Kidney glomerular epithelial cell (primary cell): ENCODE results near the gene TRERF1.
"Not testable (repeated sequence)": the region's sequence is repeated elsewhere in the genome, so short reads cannot be mapped to it uniquely, and the experiment has no call there.

Experiments
- DNase-seq: peaks from one replicate; lab custom pipeline; 2025; lab: John Stamatoyannopoulos, UW

The TRERF1 gene, protein sequence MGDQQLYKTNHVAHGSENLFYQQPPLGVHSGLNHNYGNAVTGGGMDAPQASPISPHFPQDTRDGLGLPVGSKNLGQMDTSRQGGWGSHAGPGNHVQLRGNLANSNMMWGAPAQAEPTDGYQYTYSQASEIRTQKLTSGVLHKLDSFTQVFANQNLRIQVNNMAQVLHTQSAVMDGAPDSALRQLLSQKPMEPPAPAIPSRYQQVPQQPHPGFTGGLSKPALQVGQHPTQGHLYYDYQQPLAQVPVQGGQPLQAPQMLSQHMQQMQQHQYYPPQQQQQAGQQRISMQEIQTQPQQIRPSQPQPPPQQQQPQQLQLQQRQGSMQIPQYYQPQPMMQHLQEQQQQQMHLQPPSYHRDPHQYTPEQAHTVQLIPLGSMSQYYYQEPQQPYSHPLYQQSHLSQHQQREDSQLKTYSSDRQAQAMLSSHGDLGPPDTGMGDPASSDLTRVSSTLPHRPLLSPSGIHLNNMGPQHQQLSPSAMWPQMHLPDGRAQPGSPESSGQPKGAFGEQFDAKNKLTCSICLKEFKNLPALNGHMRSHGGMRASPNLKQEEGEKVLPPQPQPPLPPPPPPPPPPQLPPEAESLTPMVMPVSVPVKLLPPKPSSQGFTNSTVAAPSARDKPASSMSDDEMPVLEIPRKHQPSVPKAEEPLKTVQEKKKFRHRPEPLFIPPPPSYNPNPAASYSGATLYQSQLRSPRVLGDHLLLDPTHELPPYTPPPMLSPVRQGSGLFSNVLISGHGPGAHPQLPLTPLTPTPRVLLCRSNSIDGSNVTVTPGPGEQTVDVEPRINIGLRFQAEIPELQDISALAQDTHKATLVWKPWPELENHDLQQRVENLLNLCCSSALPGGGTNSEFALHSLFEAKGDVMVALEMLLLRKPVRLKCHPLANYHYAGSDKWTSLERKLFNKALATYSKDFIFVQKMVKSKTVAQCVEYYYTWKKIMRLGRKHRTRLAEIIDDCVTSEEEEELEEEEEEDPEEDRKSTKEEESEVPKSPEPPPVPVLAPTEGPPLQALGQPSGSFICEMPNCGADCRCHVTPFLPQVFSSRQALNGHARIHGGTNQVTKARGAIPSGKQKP (N-terminal part only)

GRCh38 chr6:42451333-42452170 lies at the start of gene TRERF1:
Gene TRERF1 (minus strand): TSS chr6:42451926. CDS start chr6:42269590, 182,336 bp downstream.
- peak; percentile 15 for DNase-seq

DNA sequence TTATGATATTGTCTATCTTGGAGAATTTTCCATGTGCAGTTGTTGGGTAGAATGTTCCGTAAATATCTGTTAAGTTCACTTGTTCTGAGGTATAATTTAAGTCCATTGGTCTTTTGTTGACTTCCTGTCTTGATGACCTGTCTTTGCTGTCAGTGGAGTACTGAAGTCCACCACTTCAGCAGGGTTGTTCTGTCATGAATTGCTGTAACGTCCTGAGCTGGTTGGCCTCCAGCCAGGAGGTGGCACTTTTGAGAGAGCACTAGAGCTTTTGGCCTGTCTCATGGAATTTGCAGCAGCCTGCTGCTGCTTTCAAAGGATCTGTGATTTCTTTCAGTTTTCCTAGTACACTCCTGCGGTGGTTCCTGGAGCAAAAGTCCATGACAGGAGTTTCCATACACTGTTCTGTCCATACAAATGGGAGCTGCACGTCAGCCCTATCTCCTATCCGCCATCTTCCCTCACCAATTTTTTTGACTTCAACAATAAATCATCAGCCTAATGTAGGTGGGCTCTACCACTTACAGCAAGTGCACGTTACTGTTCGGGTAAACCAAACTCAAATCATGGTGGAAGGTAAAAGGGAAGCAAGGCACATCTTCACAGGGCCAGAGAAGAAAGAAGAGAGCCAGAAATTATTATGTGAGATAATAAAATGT lies 46.9 kb upstream of the TRERF1 start:
- no peak for DNase-seq

- DNase-seq = no peak
Measured at GRCh38 chr6:42493914-42494539, 42.3 kb upstream of the TRERF1 start.

- DNase-seq = no peak
Measured at GRCh38 chr6:42488129-42488528, 36.4 kb upstream of the TRERF1 start.

- DNase-seq = no peak
Measured at GRCh38 chr6:42484261-42484660, 32.5 kb upstream of the TRERF1 start.

DNA sequence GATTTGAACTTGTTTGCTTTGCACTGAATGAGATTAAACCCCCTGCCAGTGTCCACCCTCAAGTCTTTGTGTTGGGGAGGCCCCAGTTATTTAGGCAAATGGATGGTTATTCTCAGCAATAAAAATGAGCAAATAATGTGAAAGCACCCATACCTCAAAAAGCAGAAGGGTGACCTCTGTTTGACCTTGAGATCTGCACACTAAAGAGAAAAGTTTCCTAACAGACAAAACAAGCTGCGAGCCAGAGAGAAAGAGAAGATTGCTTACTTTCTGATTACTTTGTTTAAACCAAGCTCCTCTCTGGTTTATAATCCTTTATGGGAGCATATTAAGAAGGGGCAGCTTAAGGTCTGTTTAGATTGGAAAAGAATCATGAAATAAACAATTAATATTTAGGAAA lies 30.4 kb upstream of the TRERF1 start:
- DNase-seq = no peak

- no peak for DNase-seq
Measured at GRCh38 chr6:42471714-42472113, 20.0 kb upstream of the TRERF1 start.

DNA sequence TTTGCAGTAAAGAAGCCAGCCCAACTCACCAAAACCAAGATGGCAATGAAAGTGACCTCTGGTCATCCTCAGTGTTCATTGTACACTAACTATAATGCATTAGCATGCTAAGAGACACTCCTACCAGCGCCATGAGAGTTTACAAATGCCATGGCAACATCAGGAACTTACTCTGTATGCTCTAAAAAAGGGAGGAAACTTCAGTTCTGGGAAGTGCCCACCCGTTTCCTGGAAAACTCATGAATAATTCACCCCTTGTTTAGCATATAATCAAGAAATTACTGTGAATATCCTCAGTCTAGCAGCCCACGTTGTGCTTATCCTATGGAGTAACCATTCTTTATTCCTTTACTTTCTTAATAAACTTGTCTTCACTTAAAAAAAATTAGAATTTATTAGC lies 19.4 kb upstream of the TRERF1 start:
- DNase-seq = no peak

DNA sequence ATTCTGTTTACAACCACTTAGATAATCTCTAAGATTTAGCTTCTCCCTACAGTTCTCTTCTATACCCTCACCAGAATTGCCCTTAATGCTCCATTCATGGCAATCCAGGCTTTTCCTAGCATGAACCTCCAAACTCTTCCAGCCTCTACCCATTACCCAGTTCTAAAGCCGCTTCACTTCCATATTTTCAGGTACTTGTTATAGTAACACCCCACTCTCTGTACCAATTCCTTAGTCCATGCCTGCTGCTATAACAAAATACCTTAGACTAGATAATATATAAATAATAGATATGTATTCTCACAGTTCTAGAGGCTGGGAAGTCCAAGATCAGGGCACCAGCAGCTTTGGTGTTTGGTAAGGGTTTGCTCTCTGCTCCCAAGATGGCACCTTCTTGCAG lies 16.5 kb upstream of the TRERF1 start:
- no peak for DNase-seq

DNA sequence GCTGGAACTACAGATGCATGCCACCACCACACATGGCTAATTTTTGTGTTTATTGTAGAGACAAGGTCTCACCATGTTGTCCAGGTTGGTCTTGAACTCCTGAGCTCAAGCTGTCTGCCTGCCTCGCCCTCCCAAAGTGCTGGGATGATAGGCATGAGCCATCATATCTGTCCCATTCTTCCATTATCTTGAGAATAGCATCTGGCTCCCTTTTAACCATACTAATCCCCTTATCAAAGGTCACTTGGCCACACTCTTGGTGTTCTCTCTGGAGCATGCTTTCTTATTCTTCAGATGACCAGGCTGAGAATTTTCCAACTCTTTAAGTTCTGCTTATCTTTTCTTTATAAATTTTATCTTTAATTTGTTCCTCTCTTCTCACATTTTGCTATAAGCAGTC lies 15.9 kb upstream of the TRERF1 start:
- DNase-seq = no peak

DNA sequence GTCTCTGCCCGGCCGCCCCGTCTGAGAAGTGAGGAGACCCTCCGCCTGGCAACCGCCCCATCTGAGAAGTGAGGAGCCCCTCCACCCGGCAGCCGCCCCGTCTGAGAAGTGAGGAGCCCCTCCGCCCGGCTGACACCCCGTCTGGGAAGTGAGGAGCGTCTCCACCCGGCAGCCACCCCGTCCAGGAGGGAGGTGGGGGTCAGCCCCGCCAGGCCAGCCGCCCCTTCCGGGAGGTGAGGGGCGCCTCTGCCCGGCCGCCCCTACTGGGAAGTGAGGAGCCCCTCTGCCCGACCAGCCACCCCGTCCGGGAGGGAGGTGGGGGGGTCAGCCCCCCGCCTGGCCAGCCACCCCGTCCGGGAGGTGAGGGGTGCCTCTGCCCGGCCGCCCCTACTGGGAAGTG lies 14.7 kb upstream of the TRERF1 start:
- not testable (repeated sequence) for DNase-seq

GRCh38 chr6:42462474-42462972 lies 10.8 kb upstream of the TRERF1 start:
- no peak for DNase-seq

DNA sequence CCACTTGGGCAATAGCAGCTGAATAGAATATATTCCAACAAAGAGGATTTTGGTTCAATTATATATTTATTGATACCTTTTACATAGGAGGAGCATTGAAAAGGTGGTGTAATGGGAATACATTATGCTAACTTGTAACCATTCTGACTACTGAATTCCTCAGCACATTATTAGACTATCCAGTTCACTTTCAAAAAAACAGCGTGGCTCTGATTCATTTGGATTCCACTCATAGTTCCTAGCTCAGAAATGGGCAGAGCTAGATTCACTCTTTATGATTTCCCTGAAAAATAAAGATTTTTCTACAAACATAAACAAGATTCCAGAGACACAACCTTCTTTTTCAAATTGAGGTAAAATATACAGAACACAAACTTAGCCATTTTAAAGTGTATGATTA lies 9.2 kb upstream of the TRERF1 start:
- DNase-seq = no peak

GRCh38 chr6:42459888-42460287 lies 8.2 kb upstream of the TRERF1 start:
- DNase-seq = no peak

DNA sequence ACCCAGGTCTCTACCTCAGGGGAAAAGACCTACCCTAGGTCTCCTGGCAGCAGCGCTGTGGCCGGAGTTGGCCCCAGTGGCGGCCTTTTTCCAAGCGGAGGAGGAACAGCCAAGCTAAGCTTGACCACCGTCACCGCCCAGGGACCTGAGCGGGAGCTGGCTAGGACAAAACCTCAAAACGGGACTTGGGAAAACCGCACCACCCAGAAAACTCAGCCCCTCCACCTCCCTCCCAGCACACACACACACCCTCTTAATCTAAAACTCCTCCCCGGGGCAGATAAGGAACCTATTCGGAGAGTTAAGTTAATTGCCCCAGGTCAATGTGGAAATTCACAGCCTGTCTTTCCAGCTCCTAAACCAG lies 2.7 kb upstream of the TRERF1 start:
- no peak for DNase-seq

DNA sequence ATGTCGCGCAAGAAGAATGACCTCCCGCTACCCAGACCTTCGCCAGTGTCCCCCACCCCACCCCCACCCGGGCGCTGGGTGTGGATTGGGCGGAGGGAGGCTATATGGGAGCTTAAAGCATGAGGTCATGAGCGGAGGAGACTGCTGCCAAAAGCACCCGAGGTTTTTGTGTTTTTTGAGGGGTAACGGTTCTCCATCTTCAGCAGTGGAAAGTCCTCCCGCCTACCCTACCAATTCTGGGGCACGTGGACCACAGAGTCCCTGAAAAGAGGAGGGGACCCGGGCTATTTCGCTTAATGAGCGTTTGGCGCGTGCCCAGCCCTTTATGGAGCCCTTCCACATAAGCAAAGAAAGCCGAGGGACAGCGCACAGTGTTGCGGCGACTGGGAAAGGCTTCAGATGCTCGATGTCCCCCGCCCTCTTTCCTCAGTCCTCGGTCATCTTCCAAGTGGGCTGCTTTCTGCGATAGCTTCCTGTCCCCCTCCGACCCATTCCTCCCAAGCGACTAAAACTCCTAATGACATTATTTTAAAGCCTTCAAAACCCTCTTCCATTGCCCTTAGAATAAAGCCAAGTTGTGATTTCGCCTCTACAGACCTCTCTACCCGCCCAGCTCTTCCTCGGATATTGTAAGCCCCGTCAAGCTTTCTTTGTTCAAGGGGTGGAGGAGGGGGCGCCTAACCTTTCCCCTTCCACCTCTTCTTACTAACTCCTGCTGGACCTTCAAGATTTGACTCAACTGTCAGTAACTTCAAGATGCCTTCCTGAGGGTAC lies 2.1 kb upstream of the TRERF1 start:
- no peak for DNase-seq

DNA sequence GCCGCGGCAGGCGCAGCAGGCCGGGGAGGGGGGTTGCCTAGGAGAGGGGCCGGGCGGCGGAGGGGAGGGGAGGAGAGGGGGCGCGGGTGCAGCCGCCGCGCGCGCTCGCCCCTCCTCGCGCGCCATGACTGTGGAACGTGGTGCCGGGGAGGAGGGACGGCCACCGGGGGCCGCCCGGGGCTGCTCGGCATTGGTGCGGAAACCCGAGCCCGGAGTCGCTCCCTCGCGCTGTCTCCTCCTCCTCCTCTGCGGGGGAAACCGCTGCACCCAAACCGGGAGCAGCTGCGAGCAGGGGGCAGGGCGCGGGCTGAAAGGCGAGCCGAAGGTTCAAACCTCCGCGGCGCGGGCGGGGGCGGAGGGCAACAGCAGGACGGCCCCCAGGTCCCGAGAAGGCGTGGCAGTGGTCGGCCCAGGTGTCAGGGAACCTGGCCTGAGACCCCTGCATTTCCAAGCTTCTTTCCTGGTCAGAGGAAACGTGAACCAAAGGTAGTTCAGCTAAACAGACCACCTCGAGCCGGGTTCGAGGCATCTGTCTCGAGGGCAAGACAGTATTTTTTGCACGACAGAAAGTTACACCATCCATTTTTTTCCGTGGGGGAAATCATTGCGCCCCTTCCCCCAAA lies 1.4 kb upstream of the TRERF1 start:
- DNase-seq = peak; percentile 36

DNA sequence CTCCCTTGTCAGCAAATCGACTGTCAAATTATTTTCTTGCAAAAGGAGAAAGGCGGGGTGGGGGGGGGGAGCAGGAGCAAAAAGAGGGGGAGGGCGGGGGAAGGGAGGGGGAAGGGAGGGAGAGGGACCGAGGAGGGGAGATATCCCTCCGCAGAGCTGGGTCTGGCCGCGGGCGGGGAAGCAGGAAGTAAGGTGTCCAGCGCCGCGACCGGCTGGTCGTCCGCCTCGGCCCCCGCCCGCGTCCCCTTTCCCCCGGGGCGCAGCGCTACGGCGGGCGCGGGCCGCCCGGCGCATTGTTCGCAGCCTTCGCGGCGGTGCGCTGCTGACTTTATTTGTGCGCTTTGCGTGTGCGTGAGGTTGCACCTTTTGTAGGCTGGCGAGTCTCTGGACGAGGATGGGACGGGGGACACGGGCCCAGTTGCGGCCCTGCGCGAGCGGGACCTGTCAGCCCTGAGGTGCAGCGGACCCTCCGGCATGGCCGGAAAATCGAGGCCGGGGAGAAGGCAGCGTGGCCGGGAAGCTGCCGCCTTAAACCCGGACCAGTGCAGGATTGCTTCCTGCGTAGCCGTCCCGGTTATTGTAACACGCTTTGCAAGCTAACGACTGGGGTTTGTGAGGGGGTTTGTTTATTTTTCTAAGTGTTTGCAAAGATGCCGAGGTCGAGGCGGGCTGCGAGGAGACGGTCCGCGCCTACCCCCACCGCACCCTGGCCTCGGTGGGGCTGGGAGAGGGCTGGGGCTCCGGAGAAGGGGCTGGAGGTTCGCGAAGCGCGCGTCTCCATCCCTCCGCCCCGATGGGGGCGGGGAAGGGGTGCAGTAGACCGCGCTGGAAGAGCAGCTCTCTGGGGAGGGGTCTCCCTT lies 675 bp upstream of the TRERF1 start:
- DNase-seq = peak; percentile 31
